NCI-H187 (cell line): ENCODE results near the gene CADM1.

Source experiments
- DNase-seq, 2 experiments: peaks; one replicate each; lab custom pipeline; 2025; lab: John Stamatoyannopoulos, UW

CADM1 gene

DNA sequence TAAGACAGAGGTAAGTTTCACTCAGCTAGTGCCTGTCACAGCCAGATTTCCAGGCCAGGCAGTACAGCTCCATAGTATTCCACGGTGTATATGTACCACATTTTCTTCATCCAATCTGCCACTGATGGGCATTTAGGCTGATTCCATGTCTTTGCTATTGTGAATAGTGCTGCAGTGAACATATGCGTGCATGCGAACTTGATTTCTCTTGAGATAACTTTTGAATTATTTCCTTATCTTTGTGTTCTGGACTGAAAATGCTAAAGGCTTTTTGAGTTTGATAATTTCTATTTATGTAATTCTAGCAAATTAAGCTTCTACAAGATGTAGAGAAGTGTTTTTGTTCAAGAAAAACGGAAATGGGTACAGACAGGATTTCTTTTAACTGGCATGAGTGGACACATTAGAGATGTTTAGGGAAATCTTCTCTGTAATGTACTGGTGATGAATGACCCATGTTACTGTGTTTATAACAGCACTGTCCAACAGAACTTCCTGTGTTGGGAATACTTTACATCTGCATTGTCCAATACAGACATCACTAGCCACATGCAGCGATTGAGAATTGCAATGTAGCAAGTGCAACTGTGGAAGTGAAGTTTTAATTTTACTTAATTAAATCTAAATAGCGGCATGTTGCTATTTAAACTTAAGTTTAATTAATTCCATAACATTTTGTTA, 151.3 kb downstream of the CADM1 start:
- DNase-seq: no peak

GRCh38 chr11:115349335-115350017, 154.7 kb downstream of the CADM1 start:
- no peak for DNase-seq

DNA sequence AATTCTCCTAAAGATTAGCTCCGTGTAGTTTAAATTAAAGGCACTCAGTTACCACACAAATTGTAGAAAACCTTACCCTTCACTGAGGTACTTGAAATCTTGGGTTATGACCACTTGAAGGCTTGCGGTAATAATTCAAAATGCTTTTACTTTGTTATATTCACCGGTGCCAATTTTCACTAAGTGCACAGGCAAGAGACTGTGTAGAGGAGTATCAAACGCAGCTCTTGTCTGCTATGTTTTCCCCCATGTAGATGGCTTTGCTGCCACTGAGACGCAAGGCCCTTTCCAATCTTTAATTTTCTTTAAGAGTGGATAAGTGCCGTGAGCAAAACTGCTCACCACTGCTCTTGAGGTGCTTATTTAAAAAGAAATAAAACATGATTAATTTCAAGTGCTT, 155.8 kb downstream of the CADM1 start:
- DNase-seq: peak in 1 of 2 experiments; percentile 36

DNA sequence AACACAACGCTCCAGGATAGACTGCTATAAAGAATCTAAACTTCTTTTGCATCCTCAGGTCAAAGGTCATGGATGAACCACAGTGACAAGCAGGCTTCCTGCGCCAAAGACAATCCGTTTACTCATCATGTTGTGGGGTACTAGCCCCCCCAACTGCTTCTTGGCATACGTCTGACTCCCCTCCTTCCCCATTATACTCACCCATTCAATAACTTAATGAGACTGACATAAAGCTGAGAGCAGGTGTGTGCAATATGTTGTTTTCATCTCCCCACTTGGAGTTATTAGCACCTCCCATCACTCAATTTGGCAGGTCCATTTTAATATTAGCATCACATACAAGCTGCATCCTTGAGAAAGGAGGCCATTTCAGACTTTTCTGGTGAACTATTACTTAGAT, 157.1 kb downstream of the CADM1 start:
- DNase-seq: no peak

DNA sequence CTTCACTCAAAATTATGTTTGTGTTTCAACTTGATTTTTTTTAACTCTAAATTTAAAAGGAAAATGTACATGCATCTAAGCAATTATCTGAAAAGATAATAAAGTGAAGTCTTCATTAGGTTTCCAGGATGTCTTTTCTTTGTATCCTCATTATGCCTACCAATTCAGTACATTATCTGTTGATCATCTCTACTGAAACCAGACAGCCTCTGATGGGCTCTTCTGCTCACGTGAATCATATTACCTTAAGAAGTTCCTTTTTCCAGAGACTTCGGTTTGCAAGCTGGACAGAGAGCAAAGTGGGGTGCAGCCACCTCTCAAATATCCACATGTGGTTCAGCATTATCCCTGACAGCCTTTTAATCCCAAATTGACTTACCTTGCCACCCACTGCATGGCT, 158.4 kb downstream of the CADM1 start:
- DNase-seq: no peak

GRCh38 chr11:115345361-115345760, 158.9 kb downstream of the CADM1 start:
- no peak for DNase-seq

GRCh38 chr11:115344846-115345245, 159.4 kb downstream of the CADM1 start:
- no peak for DNase-seq

- DNase-seq: no peak
Measured at GRCh38 chr11:115342142-115342541, 162.1 kb downstream of the CADM1 start.

- no peak for DNase-seq
Measured at GRCh38 chr11:115340874-115341273, 163.3 kb downstream of the CADM1 start.

DNA sequence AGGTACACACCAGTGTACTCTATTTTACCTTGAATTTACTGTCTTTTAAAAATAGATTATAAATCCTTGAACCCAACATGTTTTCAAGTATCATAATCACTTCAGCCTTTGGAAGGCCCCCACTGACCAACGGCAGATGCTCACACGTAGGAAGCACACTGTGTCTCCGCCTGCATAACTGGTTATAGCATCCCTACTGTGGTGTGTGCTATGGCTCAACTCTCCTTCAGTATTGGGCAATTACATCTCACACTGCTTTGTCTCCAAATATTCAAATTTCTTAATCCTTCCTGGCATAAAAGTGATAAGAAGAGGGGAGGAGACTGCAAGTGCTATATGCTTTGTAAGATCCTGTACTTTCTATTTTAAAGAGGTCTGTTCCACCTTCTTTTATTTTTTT, 165.7 kb downstream of the CADM1 start:
- no peak for DNase-seq

- DNase-seq: no peak
Measured at GRCh38 chr11:115334932-115335788, 169.1 kb downstream of the CADM1 start.

DNA sequence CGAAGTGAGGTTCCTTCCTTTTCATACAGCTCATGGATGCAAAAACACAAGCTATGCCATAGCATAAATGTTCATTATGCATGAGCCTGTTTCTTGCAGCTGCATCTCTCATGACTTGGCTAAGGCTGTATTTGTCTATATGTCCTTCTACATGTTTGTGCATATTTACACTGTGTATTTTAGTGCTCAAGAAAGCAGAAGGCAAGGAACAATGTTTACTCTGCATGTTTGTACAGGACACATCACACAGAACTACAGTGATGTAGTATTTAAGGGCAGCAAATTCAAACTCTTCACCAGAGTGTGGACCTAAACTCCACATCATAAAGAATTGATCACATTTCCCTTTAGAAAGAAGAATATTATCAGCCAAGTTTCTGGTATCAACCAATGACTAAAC, 170.3 kb downstream of the CADM1 start:
- DNase-seq: no peak

DNA sequence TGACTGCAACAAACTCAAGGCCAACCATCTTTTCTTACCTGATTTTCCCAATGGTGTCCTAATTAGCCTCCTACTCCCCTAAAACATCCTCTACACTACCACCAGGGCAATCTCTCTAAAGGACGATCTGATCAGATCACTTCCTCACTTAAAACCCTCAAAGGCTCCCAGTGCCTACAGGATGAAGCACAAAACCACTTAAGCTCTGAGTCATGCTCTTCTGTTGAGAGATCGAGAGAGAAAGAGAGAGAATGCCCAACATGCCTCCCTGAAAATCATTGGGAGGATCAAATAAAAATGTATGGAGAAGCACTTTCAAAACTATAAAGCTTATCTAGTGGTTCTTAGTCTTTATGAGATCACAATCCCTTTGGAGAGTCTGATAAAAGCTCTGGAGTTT, 171.1 kb downstream of the CADM1 start:
- DNase-seq: peak in 1 of 2 experiments; percentile 15

DNA sequence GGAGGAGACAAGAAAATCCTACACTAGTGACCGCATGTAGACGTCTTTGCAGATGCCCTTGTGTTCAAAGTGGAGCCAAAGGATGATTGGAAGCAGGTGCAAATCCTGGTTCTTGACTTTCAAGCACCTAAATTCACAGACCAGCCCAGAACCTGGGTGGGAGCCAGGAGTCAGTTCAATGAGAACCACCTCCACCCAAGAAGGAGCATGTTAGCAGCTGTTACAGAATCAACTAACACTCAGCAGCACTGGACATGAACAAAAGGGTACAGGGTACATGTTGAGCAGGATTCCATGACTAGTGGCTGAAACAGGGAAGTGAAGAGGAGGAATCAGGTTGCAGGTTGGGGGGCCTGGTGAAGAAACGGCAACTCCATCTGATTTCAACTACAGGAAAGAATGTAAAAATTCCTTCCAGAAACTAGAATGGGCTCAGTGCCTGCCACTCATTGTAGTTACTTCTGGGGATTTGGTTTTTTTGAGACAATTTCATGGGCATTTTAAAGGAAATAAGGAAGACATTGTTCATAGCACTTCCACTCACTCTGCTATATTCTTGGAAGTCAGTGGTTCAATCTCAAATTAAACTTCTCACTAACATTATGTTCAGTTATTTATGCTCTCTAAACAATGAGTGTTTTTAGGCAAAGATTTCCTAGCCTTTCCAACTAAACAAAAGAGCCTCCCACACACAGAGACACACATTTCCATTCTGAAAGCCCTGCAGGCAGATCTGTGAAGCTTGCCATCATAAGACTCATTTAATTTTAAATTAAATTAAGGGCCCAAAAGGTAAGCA, 173.3 kb downstream of the CADM1 start:
- DNase-seq: no peak

- DNase-seq: no peak
Measured at GRCh38 chr11:115326526-115326925, 177.7 kb downstream of the CADM1 start.

DNA sequence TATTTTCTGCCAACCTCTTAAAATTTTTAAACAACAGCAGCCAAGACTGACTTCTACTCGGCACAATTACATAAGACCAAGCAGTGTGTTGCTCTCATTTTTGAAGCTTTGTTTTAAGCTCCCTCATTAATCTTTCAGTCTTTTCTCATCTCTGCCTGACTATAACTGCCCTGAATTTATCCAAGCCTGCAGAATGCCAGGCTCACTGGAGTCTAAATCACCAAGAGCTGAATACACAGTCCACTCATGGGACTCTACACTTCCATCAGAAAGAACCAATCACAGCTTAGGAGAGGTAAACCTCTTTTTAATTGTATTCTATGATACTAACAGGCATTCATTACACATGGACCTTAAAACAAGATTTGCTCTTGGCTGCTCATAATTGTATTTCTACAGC, 178.7 kb downstream of the CADM1 start:
- DNase-seq: peak in 1 of 2 experiments; percentile 16

DNA sequence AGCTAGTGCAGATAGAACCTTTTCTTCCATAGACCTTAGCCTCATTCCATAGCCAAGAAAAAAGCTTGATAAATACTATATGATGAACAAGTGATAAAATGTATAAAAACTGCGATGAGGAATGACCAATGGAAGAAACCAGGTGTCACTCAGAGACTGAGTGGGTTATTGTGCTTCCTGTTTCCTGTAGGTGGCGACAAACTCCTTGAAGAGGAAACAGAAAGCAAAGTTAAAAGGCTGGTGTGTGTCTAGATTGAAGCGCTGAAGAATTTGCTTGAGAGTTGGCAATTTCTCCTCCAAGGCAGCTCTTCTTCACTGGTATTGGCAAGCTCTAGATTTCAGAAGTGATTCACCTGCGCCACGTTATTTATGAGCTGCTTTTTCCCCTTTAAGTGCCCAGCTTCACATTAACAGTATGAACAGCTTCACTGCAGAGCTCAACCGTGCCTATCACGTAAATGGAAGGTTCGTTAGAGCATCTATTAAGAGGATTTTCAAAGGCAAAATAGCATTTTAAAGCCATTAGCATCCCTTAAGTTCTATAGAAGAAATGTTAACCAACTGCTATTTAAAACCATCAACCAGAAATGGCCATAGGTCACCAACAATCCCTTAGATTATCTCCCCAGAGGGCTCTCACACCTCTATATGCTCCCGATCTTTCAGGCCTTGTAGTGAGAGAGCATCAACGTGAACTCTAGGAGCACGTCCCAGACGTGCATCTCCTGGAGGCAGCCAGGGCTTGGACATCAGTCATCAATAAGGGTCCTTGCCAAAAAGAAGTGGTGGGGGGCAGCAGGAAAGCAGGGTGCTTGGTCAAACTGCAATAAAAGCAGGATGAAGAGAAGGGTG, 179.4 kb downstream of the CADM1 start:
- peak; percentile 43 to 49 for DNase-seq

DNA sequence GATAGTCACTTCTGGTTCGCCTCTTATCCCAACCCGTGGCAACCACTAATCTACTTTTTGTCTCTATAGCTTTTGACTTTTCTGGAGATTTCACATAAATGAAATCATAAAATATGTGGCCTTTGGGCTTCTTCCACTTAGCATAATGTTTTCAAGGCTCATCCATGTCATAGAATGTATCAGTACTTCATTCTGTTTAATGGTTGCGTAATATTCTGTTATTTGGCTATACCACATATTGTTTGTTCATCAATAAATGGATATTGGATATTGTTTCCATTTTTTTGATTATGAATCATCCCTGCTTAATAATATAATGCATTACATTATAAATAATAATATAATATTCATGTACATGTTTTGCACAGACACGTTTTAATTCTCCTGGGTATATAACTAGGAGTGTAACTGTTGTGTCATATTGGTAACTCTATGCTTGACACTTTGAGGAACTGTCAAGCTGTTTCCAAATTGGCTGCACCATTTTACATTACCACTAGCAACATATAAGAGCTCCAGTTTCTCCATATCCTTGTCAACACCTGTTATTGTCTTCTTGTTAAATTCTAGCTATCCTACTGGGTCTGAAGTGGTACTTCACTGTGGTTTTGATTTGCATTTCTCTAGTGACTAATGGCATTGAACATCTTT, 181.5 kb downstream of the CADM1 start:
- no peak for DNase-seq

DNA sequence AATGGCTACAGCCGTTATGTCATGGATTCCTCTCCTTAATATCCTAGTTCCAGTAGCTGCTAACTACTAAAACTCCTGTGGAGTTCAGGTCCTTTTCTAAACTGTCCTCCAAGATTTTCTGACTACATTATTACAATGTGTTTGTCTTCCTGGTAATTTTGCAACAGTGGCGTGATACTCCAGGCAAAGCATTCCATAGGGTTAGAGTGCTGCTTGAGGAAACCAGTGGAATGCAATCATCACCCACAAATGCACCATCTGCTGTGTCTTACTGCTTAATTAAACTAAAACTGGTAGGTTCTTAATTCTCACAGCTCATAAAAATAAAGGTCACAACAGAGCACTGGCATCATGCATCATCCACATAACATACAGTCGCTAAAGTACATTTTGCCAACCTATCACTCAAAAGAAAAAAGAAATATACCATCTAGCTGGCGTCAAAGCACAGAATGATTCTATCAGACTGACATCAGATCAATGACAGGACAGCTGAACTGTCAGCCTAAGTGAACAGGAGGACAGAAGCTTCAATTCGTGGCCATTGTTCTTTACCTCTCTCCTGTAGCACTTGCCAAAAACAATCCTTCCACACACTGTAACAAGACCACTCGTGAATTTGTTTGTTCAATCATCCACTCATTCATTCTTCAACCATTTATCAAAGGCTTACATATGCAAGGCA, 182.5 kb downstream of the CADM1 start:
- DNase-seq: no peak
